HEK293 (cell line): Measurements from ENCODE around the gene C16orf95.

Experiments used
- CTCF ChIA-PET: fragments of 350-600 bp; formaldehyde crosslinking; extraction: SDS; loops from one replicate; lab custom pipeline; 2021; ENCODE audit warnings: antibody characterized with exemption; lab: Yijun Ruan, JAX
- POLR2A ChIA-PET: fragments of 300-600 bp; formaldehyde crosslinking; extraction: SDS; loops from one replicate; lab custom pipeline; 2020; ENCODE audit warnings: antibody characterized with exemption, inconsistent platforms; lab: Yijun Ruan, JAX
- H3K27ac ChIP-seq: fragments of 200-500 bp; sonication (Bioruptor generic); 2 replicates; pipeline ENCODE4 v1.5.1; 2014; ENCODE audit warnings: low read depth, low read length, control low read depth, inconsistent platforms; ENCODE audit errors: extremely low read depth
- H3K36me3 ChIP-seq, 2 experiments: fragments of 200-500 bp in 1 of 2; sonication (Bioruptor generic) in 1 of 2; 1 replicate in 1 of 2; 2 replicates in 1 of 2; pipeline ENCODE4 v1.5.1; 2014 to 2017; ENCODE audit warnings: inconsistent platforms in 2 of 2, low read length in 2 of 2; ENCODE audit not compliant: control insufficient read depth in 2 of 2, insufficient read depth in 1 of 2
- H3K4me1 ChIP-seq: fragments of 200-500 bp; sonication (Bioruptor generic); 2 replicates; pipeline ENCODE4 v1.5.1; 2014; ENCODE audit warnings: mild to moderate bottlenecking, low read length, inconsistent platforms; ENCODE audit not compliant: control insufficient read depth, insufficient read depth
- H3K4me3 ChIP-seq: 2 replicates; pipeline ENCODE4 v1.5.1; 2011; ENCODE audit warnings: low read depth, mild to moderate bottlenecking, control low read depth, low read length, moderate library complexity
- H3K9me3 ChIP-seq: fragments of 200-500 bp; sonication (Bioruptor generic); 2 replicates; pipeline ENCODE4 v1.5.1; 2014; ENCODE audit warnings: low read depth, low read length, inconsistent platforms; ENCODE audit not compliant: control insufficient read depth, insufficient read depth
- ATF2 ChIP-seq: fragments of 450-650 bp; formaldehyde crosslinking; IDR thresholded peaks from 2 replicates; pipeline ENCODE4 v1.5.1; 2016; ENCODE audit warnings: missing biosample characterization, missing genetic modification characterization, low read depth
- GLIS2 ChIP-seq: fragments of 450-650 bp; formaldehyde crosslinking; IDR thresholded peaks from 2 replicates; pipeline ENCODE4 v1.5.1; 2016; ENCODE audit warnings: missing biosample characterization, missing genetic modification characterization
- KLF9 ChIP-seq: fragments of 450-650 bp; formaldehyde crosslinking; IDR thresholded peaks from 2 replicates; pipeline ENCODE4 v1.5.1; 2016; ENCODE audit warnings: missing biosample characterization, missing genetic modification characterization, low read depth
- ZBTB1 ChIP-seq: fragments of 450-650 bp; formaldehyde crosslinking; IDR thresholded peaks from 2 replicates; pipeline ENCODE4 v1.5.1; 2016; ENCODE audit warnings: missing biosample characterization, missing genetic modification characterization
- ZBTB17 ChIP-seq: fragments of 450-650 bp; formaldehyde crosslinking; IDR thresholded peaks from 2 replicates; pipeline ENCODE4 v1.5.1; 2016; ENCODE audit warnings: missing biosample characterization, missing genetic modification characterization
- ZFP69B ChIP-seq: fragments of 450-650 bp; formaldehyde crosslinking; IDR thresholded peaks from 2 replicates; pipeline ENCODE4 v1.5.1; 2016; ENCODE audit warnings: missing biosample characterization, missing genetic modification characterization
- ZIC2 ChIP-seq: fragments of 450-650 bp; formaldehyde crosslinking; IDR thresholded peaks from 2 replicates; pipeline ENCODE4 v1.5.1; 2016; ENCODE audit warnings: missing biosample characterization, missing genetic modification characterization
- ZNF138 ChIP-seq: fragments of 450-650 bp; formaldehyde crosslinking; IDR thresholded peaks from 2 replicates; pipeline ENCODE4 v1.5.1; 2016; ENCODE audit warnings: missing biosample characterization, missing genetic modification characterization, borderline replicate concordance
- ZNF169 ChIP-seq: fragments of 450-650 bp; formaldehyde crosslinking; IDR thresholded peaks from 2 replicates; pipeline ENCODE4 v1.5.1; 2016; ENCODE audit warnings: missing biosample characterization, missing genetic modification characterization
- ZNF174 ChIP-seq: fragments of 450-650 bp; formaldehyde crosslinking; IDR thresholded peaks from 2 replicates; pipeline ENCODE4 v1.5.0; 2017; ENCODE audit warnings: missing biosample characterization, mild to moderate bottlenecking, missing genetic modification characterization
- ZNF175 ChIP-seq: fragments of 450-650 bp; formaldehyde crosslinking; IDR thresholded peaks from 2 replicates; pipeline ENCODE4 v1.5.1; 2016; ENCODE audit warnings: missing biosample characterization, missing genetic modification characterization
- ZNF19 ChIP-seq: fragments of 450-650 bp; formaldehyde crosslinking; IDR thresholded peaks from 2 replicates; pipeline ENCODE4; 2016; ENCODE audit warnings: missing biosample characterization, missing genetic modification characterization, low read depth
- ZNF2 ChIP-seq: fragments of 450-650 bp; formaldehyde crosslinking; IDR thresholded peaks from 2 replicates; pipeline ENCODE4 v1.5.1; 2016; ENCODE audit warnings: missing biosample characterization, missing genetic modification characterization
- ZNF202 ChIP-seq: fragments of 450-650 bp; formaldehyde crosslinking; IDR thresholded peaks from 2 replicates; pipeline ENCODE4 v1.5.1; 2016; ENCODE audit warnings: missing biosample characterization, missing genetic modification characterization, borderline replicate concordance
- ZNF223 ChIP-seq: fragments of 450-650 bp; formaldehyde crosslinking; IDR thresholded peaks from 2 replicates; pipeline ENCODE4 v1.5.1; 2016; ENCODE audit warnings: missing biosample characterization, missing genetic modification characterization
- ZNF239 ChIP-seq: fragments of 450-650 bp; formaldehyde crosslinking; IDR thresholded peaks from 2 replicates; pipeline ENCODE4 v1.5.1; 2016; ENCODE audit warnings: missing biosample characterization, missing genetic modification characterization
- ZNF24 ChIP-seq: fragments of 450-650 bp; formaldehyde crosslinking; IDR thresholded peaks from 2 replicates; pipeline ENCODE4 v1.5.1; 2016; ENCODE audit warnings: missing biosample characterization, missing genetic modification characterization
- ZNF292 ChIP-seq: fragments of 450-650 bp; formaldehyde crosslinking; IDR thresholded peaks from 2 replicates; pipeline ENCODE4 v1.5.1; 2016; ENCODE audit warnings: low read depth, missing biosample characterization, missing genetic modification characterization, borderline replicate concordance
- ZNF335 ChIP-seq: fragments of 450-650 bp; formaldehyde crosslinking; conservative IDR thresholded peaks from 2 replicates; pipeline ENCODE4 v1.5.1; 2016; ENCODE audit warnings: missing biosample characterization, missing genetic modification characterization
- ZNF416 ChIP-seq: fragments of 450-650 bp; formaldehyde crosslinking; IDR thresholded peaks from 2 replicates; pipeline ENCODE4 v1.5.1; 2016; ENCODE audit warnings: missing biosample characterization, missing genetic modification characterization
- ZNF623 ChIP-seq: fragments of 450-650 bp; formaldehyde crosslinking; IDR thresholded peaks from 2 replicates; pipeline ENCODE4 v1.5.1; 2016; ENCODE audit warnings: missing biosample characterization, missing genetic modification characterization
- ZNF654 ChIP-seq: fragments of 450-650 bp; formaldehyde crosslinking; IDR thresholded peaks from 2 replicates; pipeline ENCODE4 v1.5.1; 2016; ENCODE audit warnings: low read depth, missing biosample characterization, missing genetic modification characterization
- ZNF747 ChIP-seq: fragments of 450-650 bp; formaldehyde crosslinking; IDR thresholded peaks from 2 replicates; pipeline ENCODE4 v1.5.1; 2016; ENCODE audit warnings: missing biosample characterization, missing genetic modification characterization
- ZNF768 ChIP-seq: fragments of 450-650 bp; formaldehyde crosslinking; IDR thresholded peaks from 2 replicates; pipeline ENCODE4 v1.5.1; 2018; ENCODE audit warnings: missing biosample characterization, mild to moderate bottlenecking, missing genetic modification characterization
- ZNF785 ChIP-seq: fragments of 450-650 bp; formaldehyde crosslinking; IDR thresholded peaks from 2 replicates; pipeline ENCODE4 v1.5.1; 2016; ENCODE audit warnings: missing biosample characterization, missing genetic modification characterization
- ZNF830 ChIP-seq: fragments of 450-650 bp; IDR thresholded peaks from 2 replicates; pipeline ENCODE4 v1.5.0; 2018; ENCODE audit warnings: missing biosample characterization, missing genetic modification characterization, low read depth, mild to moderate bottlenecking, moderate library complexity
- ZSCAN4 ChIP-seq: fragments of 450-650 bp; formaldehyde crosslinking; IDR thresholded peaks from 2 replicates; pipeline ENCODE4 v1.5.1; 2017; ENCODE audit warnings: missing biosample characterization, missing genetic modification characterization
- TF ChIP-seq, protein P1 (sequence below): fragments of 450-650 bp; formaldehyde crosslinking; IDR thresholded peaks from 2 replicates; pipeline ENCODE4 v1.5.1; 2017; ENCODE audit warnings: missing biosample characterization, missing genetic modification characterization
- TF ChIP-seq, protein P2 (sequence below): fragments of 450-650 bp; formaldehyde crosslinking; IDR thresholded peaks from 2 replicates; pipeline ENCODE4 v1.5.1; 2016; ENCODE audit warnings: missing biosample characterization, missing genetic modification characterization, borderline replicate concordance

C16orf95 gene

GRCh38 chr16:87305505-87306391, 11.4 kb downstream of the C16orf95 start:
- ChIA-PET POLR2A (interaction anchor here (1.5 kb wide), 1 partner anchor 11 kb away, joined by 4 read pairs; the partner anchor contains the start of gene C16orf95), CTCF (interaction anchor here (1.0 kb wide), 1 partner anchor 8 kb away, joined by 3 read pairs; no protein-coding TSS in a partner anchor)
- no peak overlapping the region for H3K27ac ChIP-seq
- H3K9me3 ChIP-seq: no peaks in the 10 kb centered on the region
- no peaks in the 10 kb centered on the region for H3K4me1 ChIP-seq
- no peak overlapping the region for H3K4me3 ChIP-seq
- H3K36me3 ChIP-seq: peaks cover 0 to 9% of the 10 kb centered on the region in 2 experiments; a peak in 1 of 3 replicates
- TF ChIP-seq ZNF768 (tag by site-specific recombination) (no peak), ZNF202 (tag by site-specific recombination) (no peak), ZNF19 (tag by site-specific recombination) (no peak), ZNF785 (no peak), ZNF138 (tag by site-specific recombination) (no peak), ZNF24 (tag by site-specific recombination) (no peak), KLF9 (tag by site-specific recombination) (no peak), ZFP69B (tag by site-specific recombination) (no peak), ZNF416 (tag by site-specific recombination) (no peak), ZIC2 (tag by site-specific recombination) (no peak), ATF2 (tag by site-specific recombination) (no peak), ZNF223 (no peak), ZNF830 (tag by site-specific recombination) (no peak), ZSCAN4 (tag by site-specific recombination) (no peak), ZNF623 (tag by site-specific recombination) (no peak), ZNF239 (tag by site-specific recombination) (no peak), ZNF292 (tag by site-specific recombination) (no peak), ZNF335 (tag by site-specific recombination) (no peak), ZNF174 (tag by site-specific recombination) (no peak)
- TF ChIP-seq, protein P1, sequence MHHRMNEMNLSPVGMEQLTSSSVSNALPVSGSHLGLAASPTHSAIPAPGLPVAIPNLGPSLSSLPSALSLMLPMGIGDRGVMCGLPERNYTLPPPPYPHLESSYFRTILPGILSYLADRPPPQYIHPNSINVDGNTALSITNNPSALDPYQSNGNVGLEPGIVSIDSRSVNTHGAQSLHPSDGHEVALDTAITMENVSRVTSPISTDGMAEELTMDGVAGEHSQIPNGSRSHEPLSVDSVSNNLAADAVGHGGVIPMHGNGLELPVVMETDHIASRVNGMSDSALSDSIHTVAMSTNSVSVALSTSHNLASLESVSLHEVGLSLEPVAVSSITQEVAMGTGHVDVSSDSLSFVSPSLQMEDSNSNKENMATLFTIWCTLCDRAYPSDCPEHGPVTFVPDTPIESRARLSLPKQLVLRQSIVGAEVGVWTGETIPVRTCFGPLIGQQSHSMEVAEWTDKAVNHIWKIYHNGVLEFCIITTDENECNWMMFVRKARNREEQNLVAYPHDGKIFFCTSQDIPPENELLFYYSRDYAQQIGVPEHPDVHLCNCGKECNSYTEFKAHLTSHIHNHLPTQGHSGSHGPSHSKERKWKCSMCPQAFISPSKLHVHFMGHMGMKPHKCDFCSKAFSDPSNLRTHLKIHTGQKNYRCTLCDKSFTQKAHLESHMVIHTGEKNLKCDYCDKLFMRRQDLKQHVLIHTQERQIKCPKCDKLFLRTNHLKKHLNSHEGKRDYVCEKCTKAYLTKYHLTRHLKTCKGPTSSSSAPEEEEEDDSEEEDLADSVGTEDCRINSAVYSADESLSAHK: no peak

- POLR2A ChIA-PET: interaction anchor here (1.5 kb wide), 1 partner anchor 12 kb away, joined by 4 read pairs; the partner anchor contains the start of gene C16orf95
- Histone ChIP-seq H3K36me3 (peaks cover 0 to 9% of the 10 kb centered on the region in 2 experiments; a peak in 1 of 3 replicates), H3K9me3 (no peaks in the 10 kb centered on the region)
- TF ChIP-seq ZNF654 (no peak), GLIS2 (no peak), ZNF169 (tag by site-specific recombination) (no peak), ZNF2 (tag by site-specific recombination) (no peak), ZBTB17 (tag by site-specific recombination) (no peak), ZNF292 (tag by site-specific recombination) (no peak), ZBTB1 (tag by site-specific recombination) (no peak), ZNF747 (tag by site-specific recombination) (no peak), ZNF175 (tag by site-specific recombination) (no peak)
- TF ChIP-seq, protein P2, sequence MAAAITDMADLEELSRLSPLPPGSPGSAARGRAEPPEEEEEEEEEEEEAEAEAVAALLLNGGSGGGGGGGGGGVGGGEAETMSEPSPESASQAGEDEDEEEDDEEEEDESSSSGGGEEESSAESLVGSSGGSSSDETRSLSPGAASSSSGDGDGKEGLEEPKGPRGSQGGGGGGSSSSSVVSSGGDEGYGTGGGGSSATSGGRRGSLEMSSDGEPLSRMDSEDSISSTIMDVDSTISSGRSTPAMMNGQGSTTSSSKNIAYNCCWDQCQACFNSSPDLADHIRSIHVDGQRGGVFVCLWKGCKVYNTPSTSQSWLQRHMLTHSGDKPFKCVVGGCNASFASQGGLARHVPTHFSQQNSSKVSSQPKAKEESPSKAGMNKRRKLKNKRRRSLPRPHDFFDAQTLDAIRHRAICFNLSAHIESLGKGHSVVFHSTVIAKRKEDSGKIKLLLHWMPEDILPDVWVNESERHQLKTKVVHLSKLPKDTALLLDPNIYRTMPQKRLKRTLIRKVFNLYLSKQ (tag by site-specific recombination): no peak
- TF ChIP-seq, all 188 proteins: peak for 0
- H3K4me3 ChIP-seq: no peak overlapping the region
- H3K27ac ChIP-seq: no peak overlapping the region
- CTCF ChIA-PET: interaction anchor here (0.7 kb wide), 1 partner anchor 46 kb away, joined by 5 read pairs; no protein-coding TSS in a partner anchor
- H3K4me1 ChIP-seq: no peaks in the 10 kb centered on the region
These were observed 12.2 kb downstream of the C16orf95 start for GRCh38 chr16:87304951-87305350.
